Activated CD4-positive, alpha-beta T cell treated with anti-CD3 and anti-CD28 coated beads, Interleukin-2, Interleukin-4, amounts not matched to agents 100 ng/mL and 50 ng/mL, durations not matched to agents 16 hours and 8 hours (primary cell): ENCODE measurements around the gene RAB29.
A peak's percentile ranks its signal among the peaks of the same experiment; 100 is the strongest.

Source experiments
- DNase-seq: peaks from one replicate; pipeline ENCODE4 v3.0.0-alpha.2; 2020; ENCODE audit warnings: low spot score

Gene RAB29, protein sequence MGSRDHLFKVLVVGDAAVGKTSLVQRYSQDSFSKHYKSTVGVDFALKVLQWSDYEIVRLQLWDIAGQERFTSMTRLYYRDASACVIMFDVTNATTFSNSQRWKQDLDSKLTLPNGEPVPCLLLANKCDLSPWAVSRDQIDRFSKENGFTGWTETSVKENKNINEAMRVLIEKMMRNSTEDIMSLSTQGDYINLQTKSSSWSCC

DNA sequence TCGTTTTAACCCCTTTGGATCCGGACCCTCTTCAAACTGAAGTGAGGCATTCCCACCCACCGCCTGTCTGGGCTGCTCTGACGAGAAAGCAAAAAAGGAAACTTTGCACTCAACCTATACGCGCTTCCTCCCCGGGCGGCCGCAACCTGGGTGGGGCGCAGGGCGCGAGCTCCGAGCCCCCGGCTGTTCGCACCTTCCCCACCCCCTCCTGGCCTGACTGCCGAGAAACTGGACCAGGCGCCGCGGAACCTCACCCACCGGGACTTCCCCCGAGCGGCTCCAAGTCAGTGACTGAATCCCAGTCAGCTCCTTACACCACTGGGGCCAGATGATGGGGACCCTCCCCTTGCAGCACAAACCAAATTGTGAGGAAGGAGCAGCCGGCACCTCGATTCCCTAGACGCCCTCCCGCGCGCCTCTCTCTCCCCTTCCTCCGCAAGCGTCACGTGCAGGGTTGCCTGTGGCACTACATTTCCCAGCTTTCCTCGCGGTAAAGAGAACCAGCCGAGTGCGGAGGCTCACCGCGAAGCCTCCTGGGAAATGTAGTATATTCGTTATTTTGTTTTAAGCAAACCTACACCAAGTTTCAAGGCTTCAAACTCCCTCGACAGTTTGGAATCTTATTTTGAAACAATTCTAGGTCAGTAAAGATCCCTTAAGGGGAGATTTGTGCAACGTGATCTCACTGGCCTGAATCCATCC is at the start of gene RAB29:
RAB29 (minus strand) TSS at position 468 of the 702 bp plus-strand sequence. CDS start 526 bp downstream, outside the sequence.
- DNase-seq: peak; percentile 91

DNA sequence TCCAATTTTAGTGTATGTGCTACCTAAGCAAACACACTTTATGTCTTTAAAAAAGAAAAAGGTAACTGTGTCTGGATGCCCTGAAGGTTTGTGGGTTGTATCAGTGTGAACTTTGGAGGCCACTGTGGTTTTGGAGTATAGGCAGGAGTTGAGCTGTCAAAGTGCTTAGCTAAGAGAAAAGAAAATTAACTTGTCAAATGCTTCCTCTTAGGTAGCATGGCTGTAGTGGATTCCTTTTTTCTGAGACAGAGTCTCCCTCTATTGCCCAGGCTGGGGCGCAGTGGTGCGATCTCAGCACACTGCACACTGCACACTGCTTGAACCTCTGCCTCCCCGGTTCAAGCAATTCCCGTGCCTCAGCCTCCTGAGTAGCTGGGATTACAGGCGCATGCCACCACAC is 48.9 kb upstream of the RAB29 start:
- peak; percentile 47 for DNase-seq

DNA sequence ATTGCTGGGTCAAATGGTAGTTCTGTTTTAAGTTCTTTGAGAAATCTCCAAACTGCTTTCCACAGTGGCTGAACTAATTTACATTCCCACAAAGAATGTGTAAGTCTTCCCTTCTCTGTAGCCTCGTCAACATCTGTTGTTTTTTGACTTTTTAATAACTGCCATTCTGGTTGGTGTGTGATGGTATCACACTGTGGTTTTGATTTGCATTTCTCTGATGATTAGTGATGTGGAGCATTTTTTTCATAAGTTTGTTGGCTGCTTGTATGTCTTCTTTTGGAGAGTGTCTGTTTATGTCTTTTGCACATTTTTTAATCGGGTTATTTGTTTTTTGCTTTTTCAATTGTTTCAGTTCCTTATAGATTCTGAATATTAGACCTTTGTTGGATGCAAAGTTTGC is 48.0 kb upstream of the RAB29 start:
- peak; percentile 57 for DNase-seq

DNA sequence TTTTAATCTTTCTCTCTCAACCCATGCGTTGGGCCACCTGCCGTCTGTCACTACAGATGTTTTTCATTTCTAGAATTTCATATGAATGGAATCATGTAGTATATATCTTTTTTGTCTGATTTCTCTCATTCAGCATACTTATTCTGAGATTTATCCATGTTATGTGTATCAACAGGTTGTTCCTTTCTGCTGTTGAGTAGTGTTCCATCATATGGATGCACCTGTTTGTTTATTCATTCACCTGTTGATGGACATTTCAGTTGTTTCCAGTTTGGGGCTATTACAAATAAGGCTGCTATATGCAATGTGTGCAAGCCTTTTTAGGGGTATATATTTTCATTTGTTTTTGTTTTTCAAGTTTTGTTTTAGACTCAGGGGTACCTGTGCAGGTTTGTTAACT is 47.1 kb upstream of the RAB29 start:
- no peak for DNase-seq

DNA sequence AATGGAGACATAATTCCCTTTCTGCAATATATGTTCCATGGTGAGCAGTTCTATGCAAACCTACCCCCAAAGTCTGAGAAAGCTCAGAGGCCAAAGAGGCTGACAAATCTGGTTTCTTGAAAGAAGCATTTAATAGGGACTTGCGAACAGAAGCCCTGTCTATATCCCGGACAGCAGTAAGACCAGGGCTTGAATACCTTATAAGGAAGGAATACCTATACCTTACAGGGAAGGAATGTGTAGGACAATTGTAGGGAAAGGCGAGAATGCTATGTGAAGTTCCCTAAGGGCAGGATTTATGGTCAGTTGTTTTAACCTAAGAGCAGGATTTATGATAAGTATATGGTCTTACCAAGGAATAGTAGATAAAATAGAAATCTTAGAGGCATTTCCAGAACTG is 42.7 kb upstream of the RAB29 start:
- no peak for DNase-seq

DNA sequence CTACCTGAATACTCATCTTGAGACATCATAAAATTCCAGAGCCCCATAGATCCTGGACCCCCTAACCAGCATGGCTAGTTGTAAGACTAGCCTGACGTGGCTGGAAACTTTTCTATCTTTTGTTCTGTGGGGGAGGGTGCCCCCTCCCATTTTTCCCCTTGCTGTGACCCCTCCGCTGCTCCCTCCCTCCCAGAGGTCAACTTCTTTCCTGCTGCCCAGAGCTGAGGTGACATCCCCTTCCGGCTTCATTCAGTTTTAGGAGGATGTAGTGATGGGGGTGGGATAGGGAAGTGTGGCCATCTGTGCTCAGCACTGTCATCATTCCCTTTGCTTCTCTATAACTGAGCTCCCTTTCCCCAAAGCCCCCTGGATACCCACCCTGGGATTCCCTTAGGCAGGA is 42.1 kb upstream of the RAB29 start:
- no peak for DNase-seq

DNA sequence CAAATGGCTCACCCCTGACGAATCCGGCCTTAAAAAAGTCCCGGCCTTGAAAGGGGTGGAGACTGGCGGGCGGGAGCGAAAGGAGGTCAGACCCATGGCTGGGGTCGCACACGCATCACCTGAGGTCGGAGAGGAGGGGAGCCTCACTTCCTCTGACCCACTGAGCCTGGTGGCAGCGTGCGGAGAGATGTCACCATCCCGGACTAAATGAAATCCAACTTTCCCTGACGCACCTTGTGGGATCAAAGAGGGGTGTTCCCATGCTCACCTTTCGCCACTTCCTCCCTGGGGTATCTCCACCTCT is 38.4 kb upstream of the RAB29 start:
- peak; percentile 10 for DNase-seq

DNA sequence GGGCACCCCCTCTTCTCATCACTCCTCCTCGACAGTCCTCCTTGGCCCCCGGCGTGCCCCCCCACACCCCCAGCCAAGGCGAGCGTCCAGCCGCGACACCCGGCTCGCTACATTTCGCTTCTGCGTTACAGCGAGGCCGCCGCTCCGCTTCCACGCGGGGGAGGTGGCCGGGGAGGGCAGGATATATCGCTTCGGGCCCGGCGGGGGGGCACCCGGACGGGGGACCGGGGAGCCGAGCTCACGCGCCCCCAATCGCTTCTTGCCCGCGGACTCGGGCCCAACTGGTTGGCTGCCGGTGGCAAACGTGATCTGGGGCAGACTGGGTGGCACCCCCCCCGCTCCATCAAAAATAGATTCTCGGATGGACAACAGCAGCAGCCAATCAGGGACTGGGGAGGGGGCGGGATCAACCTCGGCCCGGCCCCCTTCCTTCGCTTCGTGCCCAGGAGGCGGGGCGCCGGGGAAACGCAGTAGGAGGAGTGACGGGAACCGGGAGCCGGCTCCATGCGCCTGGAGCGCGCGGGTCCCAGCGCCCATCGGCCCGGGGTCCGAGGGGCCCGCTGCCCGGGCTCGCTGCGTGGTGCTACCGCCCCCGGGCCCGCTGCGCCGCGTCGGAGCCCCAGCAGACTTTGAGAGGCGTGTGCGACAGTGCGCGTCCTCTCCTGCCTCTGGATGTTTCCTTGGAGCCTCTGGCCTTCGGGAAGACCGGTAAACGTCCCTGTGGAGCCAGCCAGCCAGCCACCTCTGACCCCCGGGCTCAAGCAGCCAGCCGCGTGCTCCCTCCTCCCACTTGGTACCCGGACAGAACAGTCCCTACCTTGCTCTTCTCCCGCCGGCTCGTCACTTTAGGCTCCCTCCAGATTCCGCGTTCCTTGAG is 37.8 kb upstream of the RAB29 start, which contains the start of gene SLC41A1:
SLC41A1 (minus strand) TSS at position 321 of the 877 bp plus-strand sequence. CDS start 2,757 bp downstream, outside the sequence.
- peak; percentile 93 for DNase-seq

DNA sequence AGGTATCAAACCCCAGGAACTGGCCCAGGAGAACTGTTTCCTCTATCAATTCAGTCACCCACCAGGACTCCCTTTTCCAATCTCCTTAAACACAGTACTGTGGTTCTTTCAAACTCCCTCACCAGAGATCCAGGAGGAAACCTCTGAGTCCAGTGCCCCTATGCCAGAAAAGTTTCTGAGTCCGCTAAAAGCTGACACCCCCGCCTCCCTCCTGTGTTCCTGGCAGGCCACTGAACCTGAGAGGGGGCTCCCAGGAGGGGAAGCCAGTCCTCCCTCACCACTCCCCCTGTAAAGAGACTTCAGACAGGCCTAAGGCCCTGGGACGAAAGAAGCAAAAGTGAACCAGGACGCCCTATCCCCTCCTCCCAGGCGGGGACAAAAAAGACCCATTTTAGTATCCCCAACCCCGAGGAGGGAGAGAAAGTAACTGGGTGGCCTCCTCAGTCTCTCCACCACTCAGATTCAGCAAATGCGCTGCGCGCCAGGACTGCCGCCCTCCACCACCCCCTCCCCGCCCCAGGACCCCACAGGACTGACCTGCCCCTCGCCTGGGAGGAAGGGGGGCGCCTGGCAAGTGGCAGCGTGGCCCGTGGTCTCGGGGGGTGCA is 37.1 kb upstream of the RAB29 start:
- no peak for DNase-seq

DNA sequence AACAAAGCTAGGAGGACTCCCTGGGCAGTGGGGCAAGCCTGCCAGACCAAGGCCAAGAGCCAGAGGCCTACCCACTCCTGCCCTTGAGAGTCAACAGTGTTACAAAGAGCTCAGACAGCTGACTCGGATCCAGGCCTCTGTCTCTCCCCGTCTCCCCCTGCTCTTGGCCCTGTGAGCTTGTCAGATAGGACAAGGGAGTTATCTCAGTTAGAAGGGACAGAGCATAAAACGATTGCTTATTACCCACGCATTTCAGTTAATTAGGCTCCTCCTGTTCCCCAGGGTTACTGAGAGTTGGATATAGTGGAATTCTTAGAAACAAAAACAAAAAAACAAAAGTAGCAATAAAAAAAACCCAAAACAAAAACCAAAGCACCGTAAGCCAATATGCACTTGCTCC is 36.4 kb upstream of the RAB29 start:
- no peak for DNase-seq

DNA sequence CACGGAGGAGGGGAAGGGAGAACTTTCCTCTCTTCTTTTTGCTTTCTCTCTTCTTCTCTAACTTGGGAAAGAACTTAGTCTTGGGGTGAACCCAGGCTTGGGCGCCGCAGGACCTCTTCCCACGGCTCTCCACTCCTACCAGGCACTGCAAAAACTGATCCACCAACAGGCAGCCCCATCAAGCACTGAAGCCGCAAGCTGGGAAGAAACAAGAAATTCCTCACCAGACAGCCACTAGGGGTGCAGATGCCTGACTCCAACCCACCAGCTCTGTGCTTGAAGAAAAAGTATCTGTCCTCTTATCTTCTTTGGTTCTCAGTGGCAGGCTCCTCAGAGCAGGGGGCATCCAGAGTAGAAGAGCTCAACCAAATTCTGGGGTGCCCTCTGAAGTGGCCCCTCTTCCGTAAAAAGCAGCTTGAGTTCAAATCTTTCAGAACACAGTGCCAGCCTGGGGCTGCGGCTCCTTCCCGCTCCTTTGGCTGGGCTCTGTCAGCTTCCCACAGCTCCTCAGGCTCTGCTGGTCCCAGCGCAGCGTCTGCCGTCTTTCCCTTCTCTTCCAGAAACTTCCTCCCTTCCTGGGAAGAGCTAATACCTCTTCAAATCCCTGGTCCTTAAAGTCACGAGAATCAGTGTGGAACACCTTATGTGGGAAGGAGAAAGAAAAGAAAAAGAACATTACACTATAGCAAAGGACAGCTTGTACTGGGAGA is 35.3 kb upstream of the RAB29 start:
- DNase-seq: no peak

DNA sequence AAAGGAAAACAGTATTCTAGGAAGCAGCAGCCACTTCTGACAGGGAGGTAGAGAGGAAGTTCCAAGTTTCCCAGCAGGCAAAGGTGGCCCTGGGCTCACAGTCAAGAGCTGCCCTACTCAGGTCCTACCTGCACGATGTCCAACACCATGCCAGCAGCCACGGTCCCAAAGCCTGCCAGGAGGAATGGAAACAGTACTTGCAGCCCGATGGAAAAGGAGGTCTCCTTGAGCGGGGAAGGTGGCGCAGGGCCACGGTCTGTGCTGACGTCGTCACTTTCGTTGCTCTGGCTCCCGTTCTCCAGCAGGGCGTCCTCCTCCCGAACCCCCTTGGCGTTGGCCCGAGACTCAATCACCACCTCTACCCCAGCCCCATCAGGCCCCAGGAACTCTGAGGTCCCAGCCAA is 34.7 kb upstream of the RAB29 start:
- DNase-seq: no peak

DNA sequence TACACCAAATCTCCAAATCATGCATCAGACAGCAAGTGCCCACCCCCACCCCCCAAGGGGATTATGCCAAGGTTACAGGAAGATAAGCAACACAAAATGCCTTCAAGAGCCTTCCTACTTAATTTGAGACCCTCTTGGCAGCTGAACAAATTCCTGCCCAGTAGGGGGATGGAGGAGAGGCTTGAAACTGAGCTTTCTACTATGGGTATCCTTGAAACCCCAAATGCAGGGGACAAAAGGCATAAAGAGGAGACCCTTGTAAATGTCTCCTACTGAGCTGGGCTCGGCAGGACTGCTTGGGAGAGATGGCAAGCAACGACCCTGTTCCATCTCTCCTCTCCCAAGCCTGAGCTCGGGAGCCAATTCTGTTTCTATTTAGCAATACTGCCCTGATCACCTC is 34.2 kb upstream of the RAB29 start:
- no peak for DNase-seq

DNA sequence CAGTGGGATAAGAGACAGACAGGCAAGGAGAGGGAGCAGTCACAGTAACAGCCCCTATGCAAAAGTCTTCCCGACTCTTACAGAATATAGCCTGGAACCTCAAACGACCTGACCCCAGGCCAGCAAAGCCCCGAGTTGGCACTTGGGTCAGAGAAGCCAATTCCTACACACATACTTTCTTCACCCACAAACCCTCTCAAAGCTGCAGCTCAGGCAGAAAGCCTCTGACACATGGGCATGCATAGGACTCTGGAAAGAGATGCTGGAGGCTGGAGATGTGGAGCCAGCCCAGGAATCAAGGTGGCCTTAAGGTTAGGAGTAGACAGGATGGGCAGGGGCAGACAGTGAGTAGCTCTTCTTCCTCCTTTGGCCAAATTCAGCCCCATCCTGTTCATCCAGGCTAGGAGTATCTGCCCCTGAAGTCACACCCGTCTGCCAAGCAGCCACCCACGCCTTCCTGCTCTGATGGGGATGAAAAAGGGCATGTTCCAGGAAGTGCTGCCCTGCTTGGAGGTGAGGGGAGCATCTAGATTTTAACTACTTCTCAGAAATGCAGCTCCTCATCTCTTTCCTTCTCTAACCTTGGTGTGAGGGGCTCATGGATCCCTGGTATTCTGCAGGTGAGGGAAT is 29.9 kb upstream of the RAB29 start:
- DNase-seq: peak; percentile 57

DNA sequence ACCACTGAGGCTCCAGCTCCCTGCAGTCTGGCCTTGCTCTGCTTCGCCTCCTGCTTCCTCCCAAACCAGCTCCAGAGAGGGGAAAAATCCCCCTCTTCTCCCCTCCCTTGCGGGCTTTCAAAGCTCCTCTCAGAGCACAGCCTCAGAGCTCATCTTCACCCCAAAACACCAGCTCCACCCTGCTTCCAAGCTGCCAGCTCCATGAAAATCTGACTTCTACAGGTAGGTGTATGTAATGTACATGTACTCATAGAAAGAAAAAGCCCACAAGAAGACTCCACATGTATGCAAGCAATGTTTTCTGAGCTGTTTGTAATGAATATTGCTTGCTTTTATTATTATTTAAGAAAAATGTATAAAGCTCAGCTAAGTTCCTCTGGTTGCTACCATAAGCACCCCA is 29.3 kb upstream of the RAB29 start:
- DNase-seq: no peak

DNA sequence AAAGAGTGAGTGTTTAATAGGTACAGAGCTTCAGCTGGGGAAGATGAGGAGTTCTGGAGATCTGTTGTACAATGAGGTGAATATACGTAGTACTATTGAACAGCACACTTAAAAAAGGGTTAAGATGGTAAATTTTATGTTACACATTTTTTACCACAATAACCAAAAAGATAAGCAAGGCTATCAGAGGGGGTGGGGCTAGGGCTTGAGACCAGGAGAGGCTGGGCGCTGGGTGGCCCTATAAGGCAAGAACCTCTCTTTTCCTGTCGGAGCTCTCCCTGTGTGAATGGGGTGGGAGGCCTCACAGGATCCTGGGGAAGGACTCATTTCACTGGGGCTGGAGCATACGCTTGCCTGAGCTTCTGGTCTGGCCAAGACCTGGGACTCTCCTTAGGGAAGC is 28.7 kb upstream of the RAB29 start:
- DNase-seq: no peak

DNA sequence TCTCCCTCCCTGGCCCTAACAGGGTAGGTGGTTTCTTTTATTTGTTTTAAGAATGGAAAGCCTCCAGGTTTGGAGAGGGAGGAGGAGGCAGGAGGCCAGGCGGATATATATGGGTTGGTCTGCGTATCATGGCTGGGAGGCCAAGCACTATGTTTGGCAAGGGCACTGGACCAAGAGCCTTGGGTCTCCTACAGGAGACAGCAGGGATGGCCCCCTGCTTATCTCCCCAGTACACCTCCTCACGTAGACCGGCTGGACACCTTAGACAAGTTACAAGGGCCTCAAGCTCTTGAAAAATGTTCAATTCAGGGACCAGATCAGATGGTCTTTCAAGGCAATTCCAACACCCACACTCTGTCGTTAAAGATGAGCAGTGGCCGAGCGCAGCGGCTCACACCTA is 26.8 kb upstream of the RAB29 start:
- no peak for DNase-seq

DNA sequence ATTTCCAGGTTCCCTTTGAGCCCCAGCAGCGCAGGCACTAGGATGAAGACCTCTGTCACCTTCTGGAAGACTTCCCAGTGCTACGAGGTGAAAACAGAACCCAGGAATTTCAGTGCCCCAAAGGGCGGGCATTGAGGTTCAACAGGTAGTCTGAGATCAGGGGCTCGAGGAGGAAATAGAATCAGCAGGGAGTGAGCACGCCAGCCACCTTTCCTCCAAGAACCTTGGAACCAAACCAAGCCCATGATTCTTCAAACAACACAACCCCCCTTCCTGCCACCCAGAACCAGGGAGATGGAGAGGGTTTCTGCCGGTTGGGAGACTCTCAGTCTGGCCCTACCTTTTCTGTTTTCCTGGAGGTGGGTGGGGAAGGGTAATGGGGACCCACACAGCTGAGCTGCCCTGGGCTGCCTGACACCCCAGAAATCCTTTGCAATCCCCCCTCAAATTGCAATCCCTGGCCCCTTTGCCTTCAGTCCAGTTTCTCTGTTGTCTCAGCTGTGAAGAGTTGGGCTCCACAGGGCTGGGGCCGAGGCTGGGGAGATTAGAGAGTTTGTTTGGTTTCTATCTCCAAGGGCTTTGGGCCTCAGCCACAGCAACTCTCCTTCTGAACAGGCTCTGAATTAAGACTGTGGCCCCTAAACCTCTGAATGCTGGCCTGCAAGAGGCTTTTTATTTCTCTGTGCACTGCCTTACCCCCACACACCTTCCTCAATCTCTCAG is 25.9 kb upstream of the RAB29 start:
- DNase-seq: no peak

DNA sequence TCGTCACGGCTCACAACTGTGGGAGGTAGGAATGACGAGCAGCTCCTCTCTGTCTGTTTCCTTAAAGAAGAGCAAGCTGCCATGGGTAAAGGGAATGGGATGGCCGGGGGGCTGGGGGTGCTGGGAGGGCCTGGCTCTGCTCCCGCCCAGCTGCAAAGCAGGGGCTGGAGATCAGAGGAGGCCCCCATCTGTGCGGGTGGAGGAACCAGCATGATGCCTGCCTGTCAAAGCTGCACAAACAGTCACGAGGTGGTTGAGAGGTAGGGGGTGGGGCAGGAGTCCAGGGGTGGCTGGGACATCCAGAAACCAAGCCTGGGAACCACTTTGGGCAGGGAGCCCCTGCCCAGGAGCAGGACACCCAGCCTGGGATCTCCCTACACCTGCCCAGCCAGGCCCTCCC is 25.1 kb upstream of the RAB29 start:
- DNase-seq: no peak

DNA sequence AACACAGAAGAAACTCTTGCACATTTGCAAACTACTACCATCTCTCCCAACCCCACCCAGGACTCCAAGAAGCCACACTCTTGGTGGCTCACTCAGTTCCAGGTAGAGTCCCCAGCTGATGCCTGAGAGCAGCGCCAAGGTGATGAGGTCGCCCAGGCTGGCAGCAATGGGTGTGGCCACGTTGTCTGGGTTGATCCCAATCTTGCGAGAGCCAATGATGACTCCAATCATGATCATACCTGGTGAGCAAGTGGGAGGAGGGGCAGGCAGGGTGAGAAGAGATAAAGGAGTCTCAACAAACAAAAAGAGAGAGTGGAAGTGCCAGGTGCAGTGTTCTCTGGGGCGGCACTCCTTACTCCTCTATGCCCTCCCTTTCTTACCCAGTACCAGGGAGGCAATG is 23.3 kb upstream of the RAB29 start:
- DNase-seq: no peak

DNA sequence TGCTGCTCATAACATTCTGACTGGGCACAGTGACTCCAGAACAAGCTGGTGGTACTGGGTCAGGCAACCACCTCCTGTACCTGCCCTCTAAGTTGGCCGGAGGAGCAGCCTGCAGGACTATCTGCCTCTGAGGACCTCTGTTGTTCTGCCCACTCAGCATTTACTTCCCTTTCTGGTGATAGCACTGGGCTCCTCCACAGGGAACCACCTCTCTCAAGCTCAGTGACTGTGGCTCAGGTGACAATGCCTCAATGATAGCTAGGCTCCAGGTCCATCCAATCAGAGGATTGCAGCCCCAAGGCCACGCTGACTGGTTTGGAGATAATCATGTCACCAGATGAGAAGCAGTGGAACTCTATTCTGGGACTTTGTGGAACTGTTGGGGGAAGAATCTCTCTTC is 21.9 kb upstream of the RAB29 start:
- no peak for DNase-seq
